Islet of Langerhans (tissue), 1 donor: ENCODE data around the gene USP44.
"Not testable (repeated sequence)": the region's sequence is repeated elsewhere in the genome, so short reads cannot be mapped to it uniquely, and the experiment has no call there.

Experiments
- FAIRE-seq: peaks from one replicate; lab custom pipeline; 2011; peaks lifted over from hg19 to GRCh38; lab: Jason Lieb, UNC

The USP44 gene

DNA sequence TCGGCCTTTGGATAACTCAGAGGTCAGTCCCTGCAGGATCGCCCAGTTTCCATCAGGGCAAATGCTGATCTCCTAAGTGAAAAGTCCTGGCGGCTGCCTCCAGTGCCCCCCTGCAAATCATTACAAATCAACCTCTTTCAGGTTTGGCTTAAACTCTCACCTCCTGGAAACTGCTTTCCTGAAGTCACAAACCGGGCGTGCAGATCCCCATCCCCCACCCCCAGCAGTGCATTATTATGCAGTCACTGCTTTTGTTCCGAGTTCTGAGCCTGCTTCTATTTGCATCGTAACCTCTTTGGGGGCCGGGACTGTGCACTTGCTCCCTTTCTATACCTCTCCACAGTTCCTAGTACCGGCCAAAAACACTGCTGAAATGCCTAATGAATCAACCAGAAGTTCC lies at the start of gene USP44:
USP44 (minus strand) TSS at position 172 of the 400 bp plus-strand sequence. CDS start 17,220 bp downstream, outside the sequence.
- no peak for FAIRE-seq

DNA sequence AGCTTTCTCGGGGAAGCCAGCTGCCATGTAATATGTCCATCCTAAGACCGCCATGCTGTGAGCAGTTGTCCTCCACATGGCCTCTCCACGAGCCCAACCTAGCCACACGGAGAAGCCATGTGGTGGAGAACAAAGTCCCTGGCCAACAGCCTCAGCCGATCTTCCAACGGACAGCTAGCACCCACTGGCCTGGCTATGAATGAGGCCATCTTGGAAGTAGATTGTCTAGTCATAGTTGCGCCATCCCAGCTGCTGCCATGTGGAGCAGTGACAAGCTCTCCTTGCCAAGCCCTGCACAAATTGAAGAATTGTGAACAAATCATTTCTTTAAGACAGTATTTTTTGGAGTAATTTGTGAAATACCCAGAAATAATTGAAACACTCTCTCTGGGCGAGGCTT lies 49.3 kb upstream of the USP44 start:
- FAIRE-seq = no peak

DNA sequence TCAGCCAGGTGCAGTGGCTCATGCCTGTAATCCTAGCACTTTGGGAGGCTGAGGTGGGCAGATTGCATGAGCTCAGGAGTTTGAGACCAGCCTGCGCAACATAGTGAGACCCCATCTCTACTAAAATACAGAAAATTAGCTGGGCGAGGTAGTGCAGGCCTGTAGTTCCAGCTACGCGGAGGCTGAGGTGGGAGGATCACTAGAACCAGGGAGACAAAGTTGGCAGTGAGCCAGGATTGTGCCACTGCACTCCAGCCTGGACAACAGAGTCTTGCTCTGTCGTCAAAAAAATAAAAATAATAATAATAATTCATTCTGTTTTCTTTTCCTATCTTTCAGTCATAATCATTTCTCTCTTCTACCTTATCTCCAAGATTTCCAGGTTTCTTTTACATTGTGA lies 48.6 kb upstream of the USP44 start:
- FAIRE-seq = no peak

DNA sequence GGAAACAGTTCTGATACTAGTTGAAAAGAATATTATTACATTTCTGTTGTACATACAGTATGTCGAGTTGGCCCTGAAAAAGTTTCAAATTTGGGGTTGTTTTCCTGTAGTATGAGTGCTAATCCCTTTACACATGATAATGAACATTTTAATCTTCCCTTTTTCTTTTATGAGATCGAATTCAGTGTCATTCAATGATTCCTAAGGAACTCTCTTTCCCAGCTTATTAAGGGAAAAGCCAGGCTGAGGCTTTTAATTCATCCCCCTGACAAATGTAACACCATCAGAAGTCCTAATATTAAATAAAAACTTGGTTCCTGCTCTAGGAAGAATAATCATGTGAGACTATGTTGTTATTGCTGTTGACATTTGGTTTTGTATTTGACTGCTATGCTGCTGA lies 42.9 kb upstream of the USP44 start:
- FAIRE-seq = no peak

DNA sequence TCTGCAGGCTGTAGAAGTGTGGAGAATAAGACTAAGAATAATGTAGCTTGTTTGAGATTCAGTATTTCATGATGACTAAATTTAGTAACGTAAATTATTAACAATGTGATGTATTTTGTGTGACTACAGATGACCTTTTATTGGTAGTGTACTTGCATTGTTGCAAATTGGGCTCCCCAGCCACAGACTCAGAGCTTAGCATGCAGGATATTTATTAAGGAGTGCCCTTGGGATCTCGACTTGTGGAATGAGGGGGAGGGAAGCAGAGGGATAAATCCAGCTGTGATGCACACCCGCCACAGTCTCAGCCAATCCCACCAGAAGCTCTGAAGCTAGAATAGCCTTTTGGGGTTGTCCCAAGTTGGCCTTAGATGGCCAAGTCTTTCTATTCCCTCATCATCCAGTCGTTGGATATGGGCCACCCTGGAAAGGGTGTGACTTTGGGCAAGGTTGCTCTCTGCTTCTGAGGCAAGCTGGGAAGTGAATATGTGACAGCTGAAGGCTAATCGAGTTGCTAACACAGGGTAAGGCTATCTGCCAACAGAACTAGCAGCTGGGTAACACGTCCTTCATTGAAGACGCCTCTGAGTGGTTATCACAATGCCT lies 42.1 kb upstream of the USP44 start:
- FAIRE-seq = no peak

DNA sequence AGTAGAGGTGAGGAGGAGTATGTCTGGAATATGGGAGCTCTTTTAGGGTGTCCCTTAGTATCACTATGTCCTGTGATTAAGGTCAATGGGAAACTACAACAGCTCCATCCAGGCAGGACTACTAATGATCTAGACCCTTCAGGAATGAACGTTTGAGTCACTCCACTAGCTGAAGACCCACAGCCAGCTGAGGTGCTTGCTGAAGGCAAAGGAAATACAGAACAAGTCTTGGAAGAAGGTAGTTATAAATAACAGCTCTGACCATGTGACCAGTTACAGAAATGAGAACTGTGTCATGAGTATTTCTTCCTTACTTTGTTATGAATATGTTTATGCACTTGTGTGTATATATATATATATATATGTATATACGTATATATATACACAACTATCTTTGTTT lies 40.5 kb upstream of the USP44 start:
- FAIRE-seq = no peak

DNA sequence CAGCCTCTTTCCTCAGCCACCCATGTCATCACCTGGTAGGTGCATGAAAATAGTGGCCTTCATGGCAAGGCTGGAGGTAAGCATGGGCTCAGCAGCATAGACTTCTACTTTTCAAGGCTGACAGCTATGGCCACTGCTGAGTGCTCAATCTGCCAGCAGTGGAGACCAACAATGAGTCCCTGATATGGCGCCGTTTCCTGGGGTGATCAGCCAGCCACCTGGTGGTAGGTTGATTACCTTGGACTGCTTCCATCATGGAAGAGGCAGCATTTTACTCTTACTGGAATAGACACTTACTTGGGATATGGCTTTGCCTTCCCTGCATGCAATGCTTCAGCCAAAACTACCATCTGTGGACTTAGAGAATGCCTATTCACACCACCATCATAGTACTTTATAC lies 39.5 kb upstream of the USP44 start:
- FAIRE-seq = no peak

DNA sequence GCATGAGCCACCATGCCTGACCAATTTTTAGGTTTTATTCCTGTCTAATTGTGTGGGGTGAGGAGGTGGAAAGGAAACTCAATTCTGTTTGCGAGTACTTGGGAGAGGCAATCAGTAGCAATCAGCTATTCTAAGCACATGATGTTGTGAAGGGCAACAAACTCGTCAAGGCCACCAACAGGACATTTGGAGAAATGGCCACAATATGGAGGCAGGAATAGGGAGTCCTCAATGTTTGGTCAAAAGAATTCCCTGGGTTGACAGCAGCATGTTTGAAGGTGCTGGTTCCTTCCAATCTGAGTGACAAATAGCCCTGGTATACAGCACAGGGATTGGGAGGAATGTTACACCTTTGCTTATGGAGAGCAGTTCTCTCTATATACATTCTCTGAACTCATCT lies 32.7 kb upstream of the USP44 start:
- FAIRE-seq = no peak

DNA sequence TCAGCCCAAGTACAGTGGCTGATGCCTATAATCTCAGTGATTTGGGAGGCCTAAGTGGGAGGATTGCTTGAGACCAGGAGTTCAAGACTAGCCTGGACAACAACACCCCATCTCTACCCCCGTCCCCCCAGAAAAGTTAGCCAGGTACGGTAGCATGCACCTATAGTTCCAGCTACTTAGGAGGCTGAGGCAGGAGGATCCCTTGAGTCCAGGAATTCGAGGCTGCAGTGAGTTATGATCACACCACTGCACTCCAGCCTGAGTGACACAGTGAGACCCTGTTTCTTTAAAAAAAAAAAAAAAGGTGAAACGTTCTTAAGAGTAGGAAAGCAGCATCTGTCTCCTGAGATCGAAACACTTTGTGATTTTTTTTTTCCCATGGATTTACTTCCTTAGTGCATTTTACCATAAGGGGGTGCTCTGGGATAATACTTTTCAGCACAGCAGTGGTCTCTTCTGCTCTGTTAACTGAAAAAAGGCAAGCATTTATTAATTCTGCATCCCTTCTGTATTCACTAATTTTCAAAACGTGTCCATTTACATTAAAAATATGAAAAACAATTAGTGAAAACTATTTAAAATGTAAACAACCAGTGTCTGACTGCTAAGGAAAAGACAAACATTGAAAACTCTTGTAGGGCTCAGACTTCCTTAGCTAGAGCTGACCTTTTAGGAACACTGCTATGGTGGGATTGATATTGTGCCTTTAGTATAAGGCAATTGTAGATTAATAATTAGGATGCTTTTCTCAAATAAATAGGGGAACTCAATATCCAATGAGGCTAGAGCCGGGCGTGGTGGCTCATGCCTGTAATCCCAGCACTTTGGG lies 31.2 kb upstream of the USP44 start:
- FAIRE-seq = peak; percentile 92

DNA sequence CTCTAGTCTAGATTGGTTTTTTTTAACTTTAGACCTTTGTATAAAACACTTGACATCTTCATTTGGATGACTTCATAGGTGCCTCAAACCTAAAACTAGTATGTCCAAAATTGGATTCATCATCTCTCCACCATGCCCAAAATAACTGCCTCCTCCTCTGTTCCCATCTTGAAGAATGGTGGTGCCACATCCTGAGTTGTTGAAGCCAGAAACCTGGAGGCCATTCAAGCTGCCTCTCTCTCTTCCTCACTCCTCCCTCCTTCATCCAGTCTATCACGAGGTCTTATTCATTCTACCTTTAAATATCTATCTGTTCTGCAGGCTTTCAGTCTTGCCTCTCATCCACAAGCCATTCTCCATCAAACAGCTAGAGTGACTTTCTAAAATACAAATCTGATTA lies 26.5 kb upstream of the USP44 start:
- no peak for FAIRE-seq

DNA sequence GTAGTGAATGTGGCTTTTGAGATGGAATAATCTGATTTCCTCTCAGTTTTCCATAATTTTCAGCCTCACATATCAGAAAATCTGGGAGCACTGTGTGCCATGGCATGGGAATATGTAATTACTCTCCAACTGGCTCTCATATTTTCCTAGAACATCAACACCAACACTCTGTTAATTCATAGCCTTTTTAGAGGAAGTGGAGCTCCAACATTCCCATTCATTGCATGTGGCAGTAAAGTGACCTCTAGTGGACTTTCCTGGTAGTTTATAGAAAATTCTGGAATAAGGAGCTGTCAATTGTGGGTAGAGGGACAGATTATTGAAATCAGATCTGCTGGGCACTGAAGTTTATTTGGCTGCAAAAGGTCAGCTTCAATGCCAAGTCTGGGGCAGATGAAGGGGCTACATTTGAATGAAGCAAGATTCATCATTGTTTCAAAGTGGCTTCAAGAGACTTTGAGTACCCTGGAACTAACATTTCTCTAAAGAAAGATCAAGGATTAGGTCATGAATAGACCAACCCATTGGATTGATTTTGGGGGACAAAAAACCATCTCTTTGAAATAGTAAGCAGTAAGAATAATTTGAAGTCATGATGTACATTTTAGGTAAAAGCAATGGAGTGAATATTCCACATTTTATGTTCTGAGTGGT lies 23.6 kb upstream of the USP44 start:
- FAIRE-seq = peak; percentile 94

DNA sequence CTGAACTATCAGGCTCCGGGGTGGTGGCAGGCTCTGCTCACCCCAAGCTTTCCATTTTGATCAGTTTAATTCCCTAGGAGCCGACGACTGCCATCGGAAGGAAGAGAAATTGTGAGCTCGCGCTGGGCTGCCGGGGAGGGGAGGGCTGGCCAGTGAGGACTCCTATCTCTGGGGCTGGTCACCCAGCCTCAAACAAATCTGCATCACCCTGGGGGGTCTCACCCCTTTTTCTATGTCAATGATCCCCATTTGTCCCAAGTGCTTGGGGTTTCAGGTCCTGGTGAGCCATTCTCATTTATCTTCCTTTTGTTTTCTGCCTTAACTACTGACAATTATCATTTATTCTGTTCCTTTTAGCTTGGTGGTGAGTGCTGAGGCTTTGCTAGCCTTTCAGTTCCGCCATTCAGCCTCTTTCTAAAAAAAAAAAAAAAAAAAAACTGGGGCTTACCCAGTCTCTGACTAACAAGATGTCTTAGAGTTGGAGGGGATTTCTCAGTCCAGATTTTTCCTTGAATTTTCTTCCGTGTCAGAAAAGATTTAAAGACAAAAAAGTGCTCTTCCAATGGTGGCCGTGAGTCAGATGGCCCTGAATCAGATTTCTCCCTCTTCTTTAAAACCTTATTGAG lies 22.8 kb upstream of the USP44 start:
- FAIRE-seq = no peak

DNA sequence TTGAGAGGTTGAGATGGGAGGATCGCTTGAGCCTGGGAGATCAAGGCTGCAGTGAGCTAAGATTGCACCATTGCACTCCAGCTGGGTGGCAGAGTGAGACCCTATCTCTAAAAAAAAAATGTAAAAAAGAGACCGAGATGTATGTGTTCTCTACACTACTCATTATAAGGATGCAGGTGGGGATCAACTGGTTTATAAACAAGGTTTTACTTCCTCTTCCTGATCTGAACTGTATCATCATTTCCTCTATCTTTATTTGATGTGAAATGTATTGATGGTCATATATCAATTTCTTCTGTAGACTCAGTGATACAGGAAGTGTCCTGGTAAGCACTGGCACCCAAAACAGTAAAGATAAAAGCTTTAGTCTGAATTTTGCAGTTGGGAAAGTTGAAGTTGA lies 20.1 kb upstream of the USP44 start:
- FAIRE-seq = no peak

DNA sequence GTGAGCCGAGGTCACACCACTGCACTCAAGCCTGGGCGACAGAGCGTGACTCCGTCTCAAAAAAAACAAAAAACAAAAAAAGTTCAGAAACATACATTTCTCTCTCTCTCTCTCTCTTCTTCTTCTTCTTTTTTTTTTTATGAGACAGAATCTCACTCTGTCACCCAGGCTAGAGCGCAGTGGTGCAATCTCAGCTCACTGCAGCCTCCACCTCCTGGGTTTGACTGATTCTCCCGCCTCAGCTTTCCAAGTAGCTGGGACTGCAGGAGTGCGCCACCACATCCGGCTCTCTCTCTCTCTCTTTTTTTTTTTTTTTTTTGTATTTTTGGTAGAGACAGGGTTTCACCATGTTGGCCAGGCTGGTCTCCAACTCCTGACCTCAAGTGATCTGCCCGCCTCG lies 16.8 kb upstream of the USP44 start:
- FAIRE-seq = not testable (repeated sequence)

DNA sequence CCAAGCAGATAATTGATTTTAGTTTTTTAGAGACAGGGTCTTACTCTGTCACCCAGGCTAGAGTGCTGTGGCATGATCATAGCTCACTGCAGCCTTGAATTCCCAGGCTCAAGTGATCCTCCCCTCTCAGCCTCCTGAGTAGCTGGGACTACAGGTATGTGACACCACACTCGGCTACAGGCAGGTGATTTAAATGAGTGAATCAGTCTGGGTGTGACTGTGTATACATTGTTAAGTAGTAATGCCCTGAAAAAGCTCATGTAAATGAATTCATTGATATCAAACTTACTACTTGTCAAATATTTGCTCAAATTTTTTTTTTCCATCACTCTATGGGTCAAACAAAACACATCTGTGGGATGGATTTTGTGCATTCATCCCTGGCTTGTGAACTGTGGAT lies 6.3 kb upstream of the USP44 start:
- FAIRE-seq = no peak

DNA sequence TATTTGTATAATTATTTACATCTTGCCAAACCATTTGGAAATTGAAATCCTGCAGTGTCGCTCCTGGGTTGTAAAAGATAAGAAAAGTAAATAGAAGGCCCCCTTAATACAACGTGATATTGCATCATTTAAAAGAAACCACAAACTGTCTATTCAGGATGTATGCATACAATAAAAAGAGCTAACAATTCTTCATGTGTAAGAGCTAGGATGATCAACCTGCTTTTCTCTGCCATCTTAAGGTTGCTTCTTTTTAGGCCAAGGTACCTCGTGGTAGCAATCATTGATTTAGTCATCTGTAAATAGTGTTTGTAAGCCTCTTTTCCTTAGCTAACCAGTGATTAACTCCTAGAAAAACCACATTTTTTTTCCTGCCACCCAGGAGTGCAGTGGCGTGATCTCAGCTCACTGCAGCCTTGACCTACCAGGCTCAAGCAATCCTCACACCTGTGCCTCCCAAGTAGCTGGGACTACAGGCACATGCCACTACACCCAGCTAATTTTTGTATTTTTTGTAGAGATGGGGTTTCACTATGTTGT lies 3.3 kb upstream of the USP44 start:
- no peak for FAIRE-seq

DNA sequence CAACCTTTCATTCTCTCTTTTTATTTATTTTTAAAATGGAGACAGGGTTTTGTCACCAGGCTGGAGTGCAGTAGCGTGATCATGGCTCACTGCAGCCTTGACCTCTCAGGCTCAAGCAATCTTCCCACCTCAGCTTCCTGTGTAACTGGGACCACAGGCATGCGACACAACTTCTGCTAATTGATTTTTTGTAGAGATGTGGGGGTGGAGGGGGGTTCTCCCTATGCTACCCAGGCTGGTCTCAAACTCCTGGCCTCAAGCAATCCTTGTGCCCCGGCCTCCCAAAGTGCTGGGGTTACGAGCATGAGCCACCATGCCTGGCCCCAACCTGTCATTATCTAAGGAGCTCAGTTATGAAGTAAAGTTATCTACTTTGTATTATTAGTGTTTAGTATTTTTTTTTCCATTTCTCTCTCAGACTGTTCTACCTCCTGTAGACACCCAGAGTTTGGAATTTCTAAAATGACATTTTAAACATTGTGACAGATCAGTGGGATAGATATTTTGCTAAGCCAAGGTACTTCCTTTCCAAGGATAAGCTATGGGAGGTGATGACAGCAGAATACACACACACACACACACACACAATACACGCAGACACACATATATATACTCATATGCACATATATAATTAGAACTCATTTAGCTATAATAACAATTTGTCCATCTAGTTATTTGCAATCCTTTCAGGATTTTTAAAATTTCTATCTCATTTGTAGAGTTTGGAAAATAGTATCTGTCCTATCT lies 2.1 kb upstream of the USP44 start:
- FAIRE-seq = no peak

DNA sequence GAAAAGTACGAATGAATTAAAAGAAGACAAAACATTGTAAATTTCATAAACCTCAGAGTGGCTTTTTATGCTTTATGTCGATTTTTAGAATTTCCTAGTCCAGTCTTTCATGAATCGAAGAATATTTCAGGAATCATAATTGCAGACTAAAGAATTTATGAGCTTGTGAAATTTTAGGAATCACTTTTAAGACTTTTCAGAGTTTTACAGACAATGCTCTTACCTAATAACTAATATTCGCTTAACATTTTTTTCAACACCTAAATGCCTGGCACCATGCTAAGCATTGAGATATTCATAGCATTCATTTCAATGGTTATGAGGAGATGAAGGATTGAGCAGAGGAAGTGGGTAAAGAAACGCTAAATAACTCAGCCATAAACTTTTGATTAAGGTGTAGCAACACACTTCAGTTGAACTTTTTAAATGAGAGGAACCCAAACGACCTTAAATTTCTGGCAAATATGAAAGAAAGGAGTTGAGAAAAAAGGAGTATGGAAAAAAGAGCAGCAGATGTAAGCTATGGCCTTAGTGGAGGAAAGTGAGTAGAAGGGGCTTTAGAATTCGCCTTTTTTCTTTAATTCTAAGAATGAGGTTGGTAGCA lies 739 bp upstream of the USP44 start:
- FAIRE-seq = no peak

DNA sequence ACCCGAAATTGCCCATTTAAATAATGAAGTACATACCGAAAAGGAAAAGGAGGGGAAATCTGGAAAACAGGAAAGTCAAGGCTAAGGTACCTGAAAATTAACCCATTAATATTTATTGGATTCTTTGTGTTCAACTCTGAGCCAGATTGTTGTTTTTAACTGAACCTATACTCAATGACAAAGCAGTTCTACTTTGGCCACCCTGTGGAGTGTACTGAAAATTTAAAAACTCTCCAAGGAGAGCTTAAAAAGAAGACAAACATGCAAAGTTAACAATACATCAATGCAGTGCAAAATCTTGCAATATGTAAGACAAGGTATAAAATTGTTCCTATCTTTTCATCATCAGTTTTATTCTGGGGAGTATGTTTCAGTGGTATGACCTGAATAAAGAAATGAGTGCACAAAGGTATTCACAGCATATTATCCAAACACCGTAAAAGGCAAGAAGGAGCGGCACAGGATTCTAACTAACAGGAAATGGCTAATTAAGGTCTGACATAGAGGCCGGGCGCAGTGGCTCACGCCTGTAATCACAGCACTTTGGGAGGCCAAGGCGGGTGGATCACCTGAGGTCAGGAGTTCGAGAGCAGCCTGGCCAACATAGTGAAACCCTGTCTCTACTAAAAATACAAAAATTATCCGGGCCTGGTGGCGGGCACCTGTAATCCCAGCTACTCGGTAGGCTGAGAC lies 1.7 kb downstream of the USP44 start:
- peak; percentile 58 for FAIRE-seq

DNA sequence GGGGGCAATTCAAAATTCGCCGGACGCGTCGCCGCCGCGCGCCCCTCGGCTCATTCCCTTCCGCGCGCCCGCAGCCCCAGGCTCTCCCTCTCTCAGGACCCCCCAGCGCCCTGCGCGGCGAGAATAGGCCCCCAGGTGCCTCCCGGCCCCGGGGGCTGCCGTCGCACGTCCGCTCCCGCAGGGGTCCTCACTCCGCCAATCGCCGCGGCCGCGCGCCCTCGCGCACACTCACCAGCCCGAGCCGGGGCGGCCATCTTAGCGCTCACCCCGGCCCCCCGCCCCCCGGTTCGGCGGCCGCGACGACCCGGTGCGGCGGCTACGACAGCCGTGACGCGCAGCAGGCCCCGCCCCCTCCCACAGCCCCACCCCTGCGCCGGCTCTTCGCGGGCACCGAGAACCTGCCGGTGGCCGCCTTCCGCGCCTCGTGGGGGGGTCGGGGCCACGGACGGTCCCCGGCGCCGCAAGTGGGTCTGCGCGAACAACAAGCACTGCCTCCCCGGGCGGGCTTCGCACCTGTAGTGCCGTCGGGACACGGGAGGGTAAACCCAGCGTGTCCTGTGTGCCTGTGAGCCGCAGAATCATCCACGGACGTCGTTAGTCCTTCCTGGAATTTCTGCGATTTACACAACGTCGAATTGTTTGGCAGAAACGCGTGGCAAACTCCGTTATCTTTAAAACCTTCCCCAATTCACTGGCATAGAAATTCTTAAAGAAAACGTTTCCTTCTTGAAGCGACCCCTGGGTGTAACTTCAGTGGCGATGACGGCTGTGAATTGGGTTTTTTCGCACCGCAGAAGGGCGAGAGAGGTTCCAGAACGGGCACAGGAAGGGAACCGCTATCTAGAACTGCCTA lies 2.5 kb downstream of the USP44 start:
- FAIRE-seq = no peak
